ENCODE measurements around the gene AGTRAP. TPM values are rescaled to one million over a fixed set of nuclear protein-coding genes. Genes with fewer than 3 reads are reported as not detected.
A peak's percentile ranks its signal among the peaks of the same experiment; 100 is the strongest.

AGTRAP gene
- total and polyA plus RNA-seq, 9 of the 15 experiments (the other 6 are each of a cell fraction or from before 2014, with no cell fraction given): 26.8 to 105 (median 57.5) TPM

- TF ChIP-seq ARID3A (IDR thresholded peaks at IDR 0.05; ENCODE audit: borderline replicate concordance, low read depth, low read length) (no peak), FOXK2 (conservative IDR thresholded peaks at IDR 0.05 in 1 of 2, IDR thresholded peaks at IDR 0.05 in 1 of 2; ENCODE audit: low read depth in 2 of 2) (no peak), KAT7 (CRISPR knock-in tag; IDR thresholded peaks at IDR 0.05; ENCODE audit: borderline replicate concordance) (peak; percentile 81; the same call in 1 of the 2 replicates), TCFL5 (CRISPR knock-in tag; conservative IDR thresholded peaks at IDR 0.05) (no peak), ZNF551 (CRISPR knock-in tag; IDR thresholded peaks at IDR 0.05) (no peak), DNMT1 (IDR thresholded peaks at IDR 0.05) (0 out of 2 replicates have a peak, but pooled peaks have one; percentile 24), XRCC5 (IDR thresholded peaks at IDR 0.05; ENCODE audit: low read depth, low read length) (peak; percentile 91), PHF8 (IDR thresholded peaks at IDR 0.05; ENCODE audit: borderline replicate concordance, low read length) (no peak), ZNF764 (CRISPR knock-in tag; IDR thresholded peaks at IDR 0.05; ENCODE audit: low read depth) (peak; percentile 54; the same call in 1 of the 2 replicates), E2F8 (IDR thresholded peaks at IDR 0.05; ENCODE audit: low read depth, partially characterized antibody) (peak; percentile 33), SPI1 (IDR thresholded peaks at IDR 0.05; ENCODE audit: borderline replicate concordance, low read depth, low read length) (no peak), ZSCAN29 (IDR thresholded peaks at IDR 0.05) (no peak), SIX5 (IDR thresholded peaks at IDR 0.05; ENCODE audit: borderline replicate concordance in 1 of 2, insufficient read depth in 1 of 2, low read depth in 1 of 2, low read length in 2 of 2) (no peak), IRF2 (CRISPR knock-in tag; IDR thresholded peaks at IDR 0.05) (no peak), BRCA1 (IDR thresholded peaks at IDR 0.05) (no peak), BRCA1 (CRISPR knock-in tag; IDR thresholded peaks at IDR 0.05) (no peak), KHSRP (IDR thresholded peaks at IDR 0.05) (0 out of 2 replicates have a peak, but pooled peaks have one; percentile 24), ZNF384 (IDR thresholded peaks at IDR 0.05; ENCODE audit: low read depth, low read length) (0 out of 2 replicates have a peak, but pooled peaks have one; percentile 38), ZNF436 (CRISPR knock-in tag; IDR thresholded peaks at IDR 0.05) (no peak), SMC3 (conservative IDR thresholded peaks at IDR 0.05; ENCODE audit: insufficient read depth, low read depth, low read length) (peak; percentile 79)
- TF ChIP-seq, protein P1, sequence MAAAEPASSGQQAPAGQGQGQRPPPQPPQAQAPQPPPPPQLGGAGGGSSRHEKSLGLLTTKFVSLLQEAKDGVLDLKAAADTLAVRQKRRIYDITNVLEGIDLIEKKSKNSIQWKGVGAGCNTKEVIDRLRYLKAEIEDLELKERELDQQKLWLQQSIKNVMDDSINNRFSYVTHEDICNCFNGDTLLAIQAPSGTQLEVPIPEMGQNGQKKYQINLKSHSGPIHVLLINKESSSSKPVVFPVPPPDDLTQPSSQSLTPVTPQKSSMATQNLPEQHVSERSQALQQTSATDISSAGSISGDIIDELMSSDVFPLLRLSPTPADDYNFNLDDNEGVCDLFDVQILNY (CRISPR knock-in tag; IDR thresholded peaks at IDR 0.05): peak; percentile 64
- TF ChIP-seq, protein P2, sequence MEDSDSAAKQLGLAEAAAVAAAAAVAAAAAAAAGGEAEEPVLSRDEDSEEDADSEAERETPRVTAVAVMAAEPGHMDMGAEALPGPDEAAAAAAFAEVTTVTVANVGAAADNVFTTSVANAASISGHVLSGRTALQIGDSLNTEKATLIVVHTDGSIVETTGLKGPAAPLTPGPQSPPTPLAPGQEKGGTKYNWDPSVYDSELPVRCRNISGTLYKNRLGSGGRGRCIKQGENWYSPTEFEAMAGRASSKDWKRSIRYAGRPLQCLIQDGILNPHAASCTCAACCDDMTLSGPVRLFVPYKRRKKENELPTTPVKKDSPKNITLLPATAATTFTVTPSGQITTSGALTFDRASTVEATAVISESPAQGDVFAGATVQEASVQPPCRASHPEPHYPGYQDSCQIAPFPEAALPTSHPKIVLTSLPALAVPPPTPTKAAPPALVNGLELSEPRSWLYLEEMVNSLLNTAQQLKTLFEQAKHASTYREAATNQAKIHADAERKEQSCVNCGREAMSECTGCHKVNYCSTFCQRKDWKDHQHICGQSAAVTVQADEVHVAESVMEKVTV (CRISPR knock-in tag; IDR thresholded peaks at IDR 0.05): peak; percentile 59; the same call in 1 of the 2 replicates
Measured at GRCh38 chr1:11784993-11785769, 49.2 kb downstream of the AGTRAP start (continued).
